ENCODE results near the gene HBG1. TPM values are rescaled to one million over a fixed set of nuclear protein-coding genes. Genes with fewer than 3 reads are reported as not detected.

The HBG1 gene
- total RNA-seq, 1 experiment from 2014 or later, result 2.3 TPM

DNA sequence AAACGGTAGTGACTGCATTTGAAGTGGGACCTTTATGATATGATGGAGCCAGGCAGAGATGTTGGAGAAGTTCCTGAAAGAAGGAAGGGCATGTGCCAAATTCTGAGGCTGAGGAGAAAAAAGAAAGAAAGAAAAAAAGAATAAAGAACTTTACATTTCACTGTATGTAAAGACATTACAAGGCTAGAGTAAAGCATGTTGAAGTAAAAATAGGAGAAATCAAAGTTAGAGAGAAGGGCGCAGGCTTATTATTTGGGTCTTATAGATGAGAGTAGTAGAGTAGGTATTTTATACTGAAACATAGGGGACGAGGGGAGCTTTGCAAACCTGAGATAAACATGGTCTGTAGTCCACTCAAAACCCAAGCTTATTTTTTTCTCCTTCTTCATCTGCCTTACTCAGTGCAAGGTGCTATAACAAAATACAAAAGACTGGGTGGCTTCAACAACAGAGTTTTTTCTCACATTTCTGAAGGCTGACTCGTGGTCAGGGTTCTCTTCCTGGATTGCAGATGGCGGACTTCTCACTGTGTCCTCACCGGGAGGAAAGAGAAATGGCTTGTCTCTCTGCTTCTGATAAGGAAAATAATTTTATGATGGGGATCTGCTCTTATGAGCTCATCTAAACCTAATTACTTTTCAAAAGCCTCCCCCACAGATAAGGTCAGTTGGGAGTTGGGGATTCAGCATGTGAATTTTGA, 2.7 kb downstream of the HBG1 start:
- no peak overlapping the region for H3K4me3 ChIP-seq (ENCODE audit: low read depth in 2 of 2, low read length in 2 of 2)
- peaks cover 2% of the 10 kb centered on the region; the same call in 1 of the 2 replicates for H3K27me3 ChIP-seq (ENCODE audit: control insufficient read depth, insufficient read depth, low read length)
- ChIA-PET CTCF (no interaction called here), POLR2A (no interaction called here)
- in situ Hi-C loops (cut with HindIII; ENCODE audit: low pct_unique_long_range_greater_than_20kb, low sequenced_read_pairs), result no loop called here
- no peaks in the 10 kb centered on the region for H3K36me3 ChIP-seq (ENCODE audit: control insufficient read depth, insufficient read depth, low read length)
- H3K27ac ChIP-seq (ENCODE audit: low read length), result no peak overlapping the region
- TF ChIP-seq, protein P1, sequence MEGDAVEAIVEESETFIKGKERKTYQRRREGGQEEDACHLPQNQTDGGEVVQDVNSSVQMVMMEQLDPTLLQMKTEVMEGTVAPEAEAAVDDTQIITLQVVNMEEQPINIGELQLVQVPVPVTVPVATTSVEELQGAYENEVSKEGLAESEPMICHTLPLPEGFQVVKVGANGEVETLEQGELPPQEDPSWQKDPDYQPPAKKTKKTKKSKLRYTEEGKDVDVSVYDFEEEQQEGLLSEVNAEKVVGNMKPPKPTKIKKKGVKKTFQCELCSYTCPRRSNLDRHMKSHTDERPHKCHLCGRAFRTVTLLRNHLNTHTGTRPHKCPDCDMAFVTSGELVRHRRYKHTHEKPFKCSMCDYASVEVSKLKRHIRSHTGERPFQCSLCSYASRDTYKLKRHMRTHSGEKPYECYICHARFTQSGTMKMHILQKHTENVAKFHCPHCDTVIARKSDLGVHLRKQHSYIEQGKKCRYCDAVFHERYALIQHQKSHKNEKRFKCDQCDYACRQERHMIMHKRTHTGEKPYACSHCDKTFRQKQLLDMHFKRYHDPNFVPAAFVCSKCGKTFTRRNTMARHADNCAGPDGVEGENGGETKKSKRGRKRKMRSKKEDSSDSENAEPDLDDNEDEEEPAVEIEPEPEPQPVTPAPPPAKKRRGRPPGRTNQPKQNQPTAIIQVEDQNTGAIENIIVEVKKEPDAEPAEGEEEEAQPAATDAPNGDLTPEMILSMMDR (IDR thresholded peaks at IDR 0.05), result no peak
- no TSS peak for BruUV-seq (replicated peaks)
- ATAC-seq (no peak), DNase-seq (ENCODE audit: low read depth, low spot score) (no peak)
- no peaks in the 10 kb centered on the region for H3K9me3 ChIP-seq (ENCODE audit: control insufficient read depth, insufficient read depth, low read depth, low read length)
- intact Hi-C loops (cut with micrococcal nuclease; ENCODE audit: unreplicated experiment), result no loop called here
- H3K4me1 ChIP-seq (ENCODE audit: control insufficient read depth, insufficient read depth, low read length), result no peaks in the 10 kb centered on the region

DNA sequence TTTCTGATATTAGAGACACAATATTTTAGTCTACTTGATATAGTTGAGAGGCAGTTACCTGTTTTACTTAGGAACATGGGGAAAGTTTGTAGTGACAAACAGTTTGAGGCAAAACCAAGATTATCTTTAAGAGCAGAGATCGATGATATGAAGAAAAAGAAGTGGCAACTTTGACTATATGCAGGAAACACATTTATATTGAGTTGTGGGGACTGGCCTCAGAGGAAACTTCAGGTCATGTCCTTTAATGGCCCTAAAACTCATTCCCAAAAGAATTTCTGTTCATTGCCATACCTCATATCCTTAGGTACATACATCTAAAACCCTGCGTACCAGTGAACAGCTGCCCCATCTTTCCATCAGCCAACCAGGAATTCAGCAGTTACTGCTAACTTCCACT, 4.5 kb downstream of the HBG1 start:
- intact Hi-C loops (cut with micrococcal nuclease; ENCODE audit: unreplicated experiment), result no loop called here
- CTCF ChIA-PET, result no interaction called here
- H3K36me3 ChIP-seq (ENCODE audit: control insufficient read depth, insufficient read depth, low read length), result no peaks in the 10 kb centered on the region
- H3K4me1 ChIP-seq (ENCODE audit: control insufficient read depth, insufficient read depth, low read length), result no peaks in the 10 kb centered on the region
- TF ChIP-seq, protein P2, sequence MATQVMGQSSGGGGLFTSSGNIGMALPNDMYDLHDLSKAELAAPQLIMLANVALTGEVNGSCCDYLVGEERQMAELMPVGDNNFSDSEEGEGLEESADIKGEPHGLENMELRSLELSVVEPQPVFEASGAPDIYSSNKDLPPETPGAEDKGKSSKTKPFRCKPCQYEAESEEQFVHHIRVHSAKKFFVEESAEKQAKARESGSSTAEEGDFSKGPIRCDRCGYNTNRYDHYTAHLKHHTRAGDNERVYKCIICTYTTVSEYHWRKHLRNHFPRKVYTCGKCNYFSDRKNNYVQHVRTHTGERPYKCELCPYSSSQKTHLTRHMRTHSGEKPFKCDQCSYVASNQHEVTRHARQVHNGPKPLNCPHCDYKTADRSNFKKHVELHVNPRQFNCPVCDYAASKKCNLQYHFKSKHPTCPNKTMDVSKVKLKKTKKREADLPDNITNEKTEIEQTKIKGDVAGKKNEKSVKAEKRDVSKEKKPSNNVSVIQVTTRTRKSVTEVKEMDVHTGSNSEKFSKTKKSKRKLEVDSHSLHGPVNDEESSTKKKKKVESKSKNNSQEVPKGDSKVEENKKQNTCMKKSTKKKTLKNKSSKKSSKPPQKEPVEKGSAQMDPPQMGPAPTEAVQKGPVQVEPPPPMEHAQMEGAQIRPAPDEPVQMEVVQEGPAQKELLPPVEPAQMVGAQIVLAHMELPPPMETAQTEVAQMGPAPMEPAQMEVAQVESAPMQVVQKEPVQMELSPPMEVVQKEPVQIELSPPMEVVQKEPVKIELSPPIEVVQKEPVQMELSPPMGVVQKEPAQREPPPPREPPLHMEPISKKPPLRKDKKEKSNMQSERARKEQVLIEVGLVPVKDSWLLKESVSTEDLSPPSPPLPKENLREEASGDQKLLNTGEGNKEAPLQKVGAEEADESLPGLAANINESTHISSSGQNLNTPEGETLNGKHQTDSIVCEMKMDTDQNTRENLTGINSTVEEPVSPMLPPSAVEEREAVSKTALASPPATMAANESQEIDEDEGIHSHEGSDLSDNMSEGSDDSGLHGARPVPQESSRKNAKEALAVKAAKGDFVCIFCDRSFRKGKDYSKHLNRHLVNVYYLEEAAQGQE (IDR thresholded peaks at IDR 0.05; ENCODE audit: insufficient read depth in 1 of 2, low read depth in 2 of 2, low read length in 1 of 2), result no peak
- TF ChIP-seq SIN3A (IDR thresholded peaks at IDR 0.05; ENCODE audit: borderline replicate concordance, insufficient read depth, low read depth, low read length) (no peak), POLR2AphosphoS5 (IDR thresholded peaks at IDR 0.05; ENCODE audit: low read depth, low read length) (no peak), TCF7L2 (IDR thresholded peaks at IDR 0.05; ENCODE audit: low read depth, low read length) (no peak)
- TF ChIP-seq, protein P1 (IDR thresholded peaks at IDR 0.05), result no peak
- POLR2A ChIA-PET, result no interaction called here
- H3K27ac ChIP-seq (ENCODE audit: low read length), result no peak overlapping the region
- no peak for ATAC-seq
- in situ Hi-C loops (cut with HindIII; ENCODE audit: low pct_unique_long_range_greater_than_20kb, low sequenced_read_pairs), result no loop called here
- BruUV-seq (replicated peaks), result no TSS peak
- H3K9me3 ChIP-seq (ENCODE audit: control insufficient read depth, insufficient read depth, low read depth, low read length), result no peaks in the 10 kb centered on the region
- no peak for DNase-seq (ENCODE audit: low read depth, low spot score)
- no peak overlapping the region for H3K4me3 ChIP-seq (ENCODE audit: low read depth in 2 of 2, low read length in 2 of 2)
- peaks cover 2% of the 10 kb centered on the region; the same call in 1 of the 2 replicates for H3K27me3 ChIP-seq (ENCODE audit: control insufficient read depth, insufficient read depth, low read length)
